Mesenchymal stem cell (in vitro differentiated cells and primary cell): ENCODE measurements around the gene FUOM.

Experiments used
- DNase-seq: peaks from one replicate; pipeline ENCODE4 v3.0.0-alpha.2; 2013
- H2AFZ ChIP-seq: one replicate; pipeline ENCODE4 v1.6.1; 2013; ENCODE audit warnings: low read depth, mild to moderate bottlenecking, control low read depth, inconsistent platforms, low read length, moderate library complexity
- H2AK5ac ChIP-seq: 2 replicates; pipeline ENCODE4 v1.6.1; 2013; ENCODE audit warnings: low read length, moderate library complexity, mild to moderate bottlenecking, inconsistent platforms; ENCODE audit not compliant: severe bottlenecking
- H2BK120ac ChIP-seq: one replicate; pipeline ENCODE4 v1.6.1; 2013; ENCODE audit warnings: low read depth, mild to moderate bottlenecking, inconsistent platforms, low read length, moderate library complexity
- H2BK12ac ChIP-seq, 2 experiments: one replicate each; pipeline ENCODE4 v1.6.1; 2013; ENCODE audit warnings: inconsistent platforms in 2 of 2, low read length in 2 of 2, mild to moderate bottlenecking in 2 of 2, moderate library complexity in 2 of 2, control low read depth in 1 of 2
- H2BK15ac ChIP-seq: one replicate; pipeline ENCODE4 v1.6.1; 2013; ENCODE audit warnings: mild to moderate bottlenecking, low read depth, inconsistent platforms; ENCODE audit not compliant: poor library complexity, severe bottlenecking
- H2BK5ac ChIP-seq: 2 replicates; pipeline ENCODE4 v1.6.1; 2013; ENCODE audit warnings: low read depth, mild to moderate bottlenecking, low read length, control low read depth, inconsistent platforms; ENCODE audit not compliant: poor library complexity, severe bottlenecking
- H3K14ac ChIP-seq, 2 experiments: one replicate each; pipeline ENCODE4 v1.6.1; 2013; ENCODE audit warnings: inconsistent platforms in 2 of 2, low read length in 2 of 2, control low read depth in 1 of 2, mild to moderate bottlenecking in 1 of 2, moderate library complexity in 1 of 2
- H3K18ac ChIP-seq, 2 experiments: one replicate each; pipeline ENCODE4 v1.6.1; 2013; ENCODE audit warnings: inconsistent platforms in 2 of 2, low read length in 2 of 2, control low read depth in 1 of 2, low read depth in 1 of 2, mild to moderate bottlenecking in 1 of 2
- H3K23ac ChIP-seq, 2 experiments: one replicate each; pipeline ENCODE4 v1.6.1; 2013; ENCODE audit warnings: inconsistent platforms in 2 of 2, low read length in 2 of 2, mild to moderate bottlenecking in 2 of 2, moderate library complexity in 2 of 2, control low read depth in 1 of 2
- H3K27ac ChIP-seq: 2 replicates; pipeline ENCODE4 v1.5.1; 2013; ENCODE audit warnings: mild to moderate bottlenecking, moderate library complexity, low read length, control low read depth, inconsistent platforms; ENCODE audit not compliant: poor library complexity, severe bottlenecking
- H3K27me3 ChIP-seq, 2 experiments: 2 replicates each; pipeline versions ENCODE4 v1.6.1 to v1.7.0; 2013; ENCODE audit warnings: low read length in 2 of 2, mild to moderate bottlenecking in 2 of 2, moderate library complexity in 2 of 2, control low read depth in 1 of 2, inconsistent platforms in 1 of 2; ENCODE audit not compliant: control insufficient read depth in 1 of 2, insufficient read depth in 1 of 2
- H3K36me3 ChIP-seq, 2 experiments: 2 replicates each; pipeline versions ENCODE4 v1.6.1 to v1.7.0; 2013; ENCODE audit warnings: low read length in 2 of 2, control low read depth in 1 of 2, inconsistent platforms in 1 of 2, low read depth in 1 of 2, mild to moderate bottlenecking in 1 of 2; ENCODE audit not compliant: insufficient read depth in 2 of 2, control insufficient read depth in 1 of 2
- H3K4ac ChIP-seq, 2 experiments: one replicate each; pipeline ENCODE4 v1.6.1; 2013; ENCODE audit warnings: inconsistent platforms in 2 of 2, low read length in 2 of 2, mild to moderate bottlenecking in 2 of 2, moderate library complexity in 2 of 2, control low read depth in 1 of 2, low read depth in 1 of 2
- H3K4me1 ChIP-seq: 2 replicates; pipeline ENCODE4 v1.6.1; 2013; ENCODE audit warnings: low read depth, low read length, control low read depth; ENCODE audit not compliant: control insufficient read depth, insufficient read depth
- H3K4me2 ChIP-seq: 2 replicates; pipeline ENCODE4 v1.6.1; 2013; ENCODE audit warnings: low read length, mild to moderate bottlenecking, inconsistent platforms; ENCODE audit not compliant: poor library complexity, severe bottlenecking
- H3K4me3 ChIP-seq, 2 experiments: 2 replicates each; pipeline versions ENCODE4 v1.5.1 to v1.7.0; 2013; ENCODE audit warnings: low read length in 2 of 2, mild to moderate bottlenecking in 2 of 2, control low read depth in 1 of 2, low read depth in 1 of 2; ENCODE audit not compliant: insufficient read depth in 1 of 2
- H3K79me1 ChIP-seq: replicated peaks from 2 replicates; pipeline ENCODE4 v1.6.1; 2013; ENCODE audit warnings: mild to moderate bottlenecking, control low read depth, low read length, inconsistent platforms; ENCODE audit not compliant: poor library complexity, severe bottlenecking
- H3K9ac ChIP-seq: 2 replicates; pipeline ENCODE4 v1.7.0; 2013; ENCODE audit warnings: mild to moderate bottlenecking, low read length, moderate library complexity
- H3K9me3 ChIP-seq: 2 replicates; pipeline ENCODE4 v1.7.0; 2013; ENCODE audit warnings: mild to moderate bottlenecking, low read length; ENCODE audit not compliant: control insufficient read depth
- H4K8ac ChIP-seq: one replicate; pipeline ENCODE4 v1.6.1; 2013; ENCODE audit warnings: inconsistent platforms, mild to moderate bottlenecking, low read length, moderate library complexity
- H4K91ac ChIP-seq: one replicate; pipeline ENCODE4 v1.6.1; 2013; ENCODE audit warnings: mild to moderate bottlenecking, low read length, inconsistent platforms
- WGBS: methylation state at CpG from one replicate; pipeline ENCODE4 v1.1.7; 2013; ENCODE audit warnings: mixed read lengths; 5-methylcytosine and 5-hydroxymethylcytosine counted together

Gene FUOM

DNA sequence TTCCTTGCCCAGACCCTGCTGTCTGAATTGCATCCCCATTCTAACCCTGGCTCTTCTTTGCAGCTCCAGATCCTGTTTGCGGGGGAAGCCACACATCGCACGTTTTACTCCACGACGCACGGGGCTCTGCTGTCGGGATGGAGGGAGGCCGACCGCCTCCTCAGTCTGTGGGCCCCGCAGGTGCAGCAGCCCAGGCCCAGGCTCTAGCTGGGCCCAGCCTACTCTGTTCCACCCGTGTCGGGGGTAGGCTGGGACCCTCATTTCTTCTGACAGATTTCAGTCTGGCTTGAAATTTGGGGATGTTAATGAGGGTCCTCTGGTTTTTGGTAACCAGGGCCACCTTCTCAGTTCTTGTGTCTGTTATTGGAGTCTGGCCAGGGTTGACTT, 33.4 kb upstream of the FUOM start:
- Histone ChIP-seq H3K27me3 (no peaks in the 10 kb centered on the region), H4K8ac (no peak overlapping the region), H3K4me2 (no peak overlapping the region), H3K4me1 (peaks cover 13% of the 10 kb centered on the region), H2AFZ (no peak overlapping the region), H3K27ac (no peak overlapping the region), H3K9me3 (no peaks in the 10 kb centered on the region), H3K18ac (no peak overlapping the region), H3K23ac (no peak overlapping the region), H3K14ac (no peak overlapping the region), H3K4me3 (no peak overlapping the region), H2BK12ac (no peak overlapping the region), H2AK5ac (no peak overlapping the region), H2BK15ac (no peak overlapping the region), H2BK5ac (no peak overlapping the region), H3K9ac (no peak overlapping the region), H2BK120ac (no peak overlapping the region), H3K4ac (no peak overlapping the region), H4K91ac (no peak overlapping the region), H3K36me3 (peaks cover 19 to 34% of the 10 kb centered on the region in 2 experiments), H3K79me1 (peaks cover 8% of the 10 kb centered on the region)
- DNase-seq: no peak
- 93% methylated on average over 12 of the region's 12 CpGs for WGBS

DNA sequence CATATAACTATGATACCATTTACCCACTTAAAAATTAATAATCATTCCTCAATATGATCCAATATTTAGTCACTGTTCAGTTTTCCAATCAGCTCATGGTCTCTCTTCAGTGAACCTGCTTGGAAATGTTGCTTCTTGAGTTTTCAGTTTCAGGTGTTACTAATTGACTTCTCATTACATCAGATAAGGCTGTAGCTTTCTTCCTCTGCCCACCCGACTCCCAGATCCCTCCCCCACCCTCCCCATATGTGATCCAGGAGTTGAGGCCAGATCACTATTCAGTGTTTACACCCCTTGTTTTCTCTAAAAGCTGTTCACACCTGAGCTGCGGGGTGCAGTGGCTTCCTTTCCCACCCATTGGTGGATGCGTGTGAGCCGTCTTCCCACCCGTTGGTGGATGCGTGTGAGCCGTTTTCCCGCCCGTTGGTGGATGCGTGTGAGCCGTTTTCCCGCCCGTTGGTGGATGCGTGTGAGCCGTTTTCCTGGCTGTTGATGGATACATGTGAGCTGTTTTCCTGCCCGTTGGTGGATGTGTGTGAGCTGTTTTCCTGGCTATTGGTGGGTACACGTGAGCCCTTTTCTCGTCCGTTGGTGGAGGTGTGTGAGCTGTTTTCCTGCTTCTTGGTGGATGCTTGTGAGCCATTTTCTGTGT, 32.9 kb upstream of the FUOM start:
- Histone ChIP-seq H3K79me1 (peaks cover 5% of the 10 kb centered on the region), H3K23ac (no peak overlapping the region), H3K36me3 (peaks cover 15 to 31% of the 10 kb centered on the region in 2 experiments), H4K91ac (peak overlapping the region; percentile 34), H3K27me3 (no peaks in the 10 kb centered on the region), H2BK5ac (peak overlapping the region; percentile 60), H3K18ac (no peak overlapping the region), H3K4me1 (peaks cover 11% of the 10 kb centered on the region), H3K14ac (no peak overlapping the region), H4K8ac (no peak overlapping the region), H3K4ac (no peak overlapping the region), H3K4me3 (no peak overlapping the region), H2BK12ac (no peak overlapping the region), H3K27ac (no peak overlapping the region), H3K9ac (no peak overlapping the region), H3K9me3 (no peaks in the 10 kb centered on the region), H2AFZ (no peak overlapping the region), H3K4me2 (no peak overlapping the region), H2BK120ac (no peak overlapping the region), H2AK5ac (no peak overlapping the region), H2BK15ac (no peak overlapping the region)
- 97% methylated on average over 19 of the region's 19 CpGs for WGBS
- no peak for DNase-seq

DNA sequence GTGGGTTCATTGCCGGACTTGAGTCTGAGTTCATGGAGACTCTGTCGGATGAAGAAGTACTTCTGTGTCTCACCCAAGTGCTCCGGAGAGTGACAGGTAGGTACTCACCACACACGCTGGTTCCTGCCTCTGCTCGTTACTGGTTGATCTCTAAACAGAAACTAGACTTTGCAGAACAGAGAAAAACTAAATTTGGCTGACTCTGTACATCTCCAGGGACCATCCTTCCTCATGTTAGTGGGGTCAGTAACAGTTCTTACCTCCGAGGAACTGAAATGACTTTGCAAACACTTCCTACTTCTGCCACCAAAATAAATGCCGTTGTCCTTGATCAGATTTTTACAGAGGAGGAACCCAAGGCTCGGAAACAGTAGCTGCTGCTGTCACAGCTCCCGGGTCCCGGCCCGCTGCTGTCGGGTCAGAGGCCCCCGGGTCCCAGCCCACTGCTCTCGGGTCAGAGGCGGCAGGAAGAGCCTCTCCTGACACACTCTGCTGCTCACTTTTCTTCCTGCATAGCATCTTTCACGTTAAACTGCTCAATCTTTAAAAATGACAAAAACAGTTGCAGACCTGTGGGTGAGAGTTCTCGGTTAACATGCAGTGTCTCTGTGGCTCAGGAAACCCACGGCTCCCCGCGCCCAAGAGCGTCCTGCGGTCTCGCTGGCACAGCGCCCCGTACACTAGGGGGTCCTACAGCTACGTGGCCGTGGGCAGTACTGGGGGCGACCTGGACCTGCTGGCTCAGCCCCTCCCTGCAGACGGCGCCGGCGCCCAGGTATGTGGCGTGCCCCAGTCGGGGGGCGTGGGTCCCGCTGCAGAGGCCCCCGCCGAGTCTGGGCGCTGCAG, 31.4 kb upstream of the FUOM start:
- Histone ChIP-seq H3K79me1 (peaks cover 2% of the 10 kb centered on the region), H2BK120ac (no peak overlapping the region), H2BK12ac (no peak overlapping the region), H3K4ac (no peak overlapping the region), H2AK5ac (no peak overlapping the region), H3K4me3 (no peak overlapping the region), H3K14ac (no peak overlapping the region), H3K27ac (no peak overlapping the region), H3K36me3 (peaks cover 21 to 33% of the 10 kb centered on the region in 2 experiments), H2BK5ac (no peak overlapping the region), H4K8ac (no peak overlapping the region), H2BK15ac (no peak overlapping the region), H2AFZ (no peak overlapping the region), H3K4me2 (no peak overlapping the region), H3K9ac (no peak overlapping the region), H4K91ac (peak overlapping the region; percentile 66), H3K27me3 (no peaks in the 10 kb centered on the region), H3K4me1 (peaks cover 5% of the 10 kb centered on the region), H3K9me3 (no peaks in the 10 kb centered on the region), H3K18ac (no peak overlapping the region), H3K23ac (no peak overlapping the region)
- DNase-seq: no peak
- 93% methylated on average over 36 of the region's 39 CpGs for WGBS

DNA sequence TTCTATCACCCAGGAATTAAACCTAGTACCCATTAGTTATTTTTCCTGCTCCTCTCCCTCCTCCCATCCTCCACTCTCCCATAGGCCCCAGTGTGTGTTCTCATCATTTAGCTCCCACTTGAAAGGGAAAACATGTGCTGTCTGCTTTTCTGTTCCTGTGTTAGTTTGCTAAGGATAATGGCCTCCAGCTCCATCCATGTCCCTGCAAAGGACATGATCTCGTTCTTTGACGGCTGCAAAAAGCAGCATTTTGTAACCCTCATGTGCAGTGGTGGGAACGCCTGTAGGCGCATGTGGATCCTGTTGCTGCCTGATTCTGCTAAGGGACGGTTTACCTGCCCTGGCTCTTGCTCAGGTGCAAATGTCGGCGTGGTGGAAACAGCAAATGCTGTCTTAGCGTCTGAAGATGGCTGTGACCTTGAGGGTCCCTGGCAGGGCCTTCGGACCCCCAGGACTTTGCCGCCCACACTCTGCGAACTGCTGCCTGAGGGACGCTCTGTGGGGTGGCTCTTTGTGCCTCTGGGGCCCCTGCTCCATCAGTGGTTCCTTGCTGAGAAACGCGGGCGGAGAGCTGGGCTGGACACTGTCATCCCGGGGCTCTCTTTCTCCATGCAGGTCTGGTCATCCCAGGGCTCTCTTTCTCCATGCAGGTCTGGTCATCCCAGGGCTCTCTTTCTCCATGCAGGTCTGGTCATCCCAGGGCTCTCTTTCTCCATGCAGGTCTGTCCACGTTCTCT, 30.6 kb upstream of the FUOM start:
- peaks cover 2% of the 10 kb centered on the region for H3K79me1 ChIP-seq
- no peak overlapping the region for H3K14ac ChIP-seq

More for the DNA sequence above, 30.6 kb upstream of the FUOM start:
- H3K23ac ChIP-seq: no peak overlapping the region
- no peak overlapping the region for H2BK12ac ChIP-seq
- H3K27ac ChIP-seq: no peak overlapping the region
- H3K4me2 ChIP-seq: no peak overlapping the region
- H4K8ac ChIP-seq: no peak overlapping the region
- H2BK15ac ChIP-seq: no peak overlapping the region
- no peak overlapping the region for H3K4ac ChIP-seq
- WGBS: 89% methylated on average over 17 of the region's 17 CpGs
- H2AK5ac ChIP-seq: no peak overlapping the region
- DNase-seq: no peak
- no peak overlapping the region for H2AFZ ChIP-seq
- H4K91ac ChIP-seq: no peak overlapping the region
- no peak overlapping the region for H3K18ac ChIP-seq
- H2BK5ac ChIP-seq: no peak overlapping the region
- no peaks in the 10 kb centered on the region for H3K9me3 ChIP-seq
- H3K4me1 ChIP-seq: peaks cover 4% of the 10 kb centered on the region
- no peaks in the 10 kb centered on the region for H3K27me3 ChIP-seq
- peaks cover 27 to 37% of the 10 kb centered on the region in 2 experiments for H3K36me3 ChIP-seq
- no peak overlapping the region for H3K9ac ChIP-seq
- H3K4me3 ChIP-seq: no peak overlapping the region
- no peak overlapping the region for H2BK120ac ChIP-seq
